Smooth muscle cell (in vitro differentiated cells): Measurements from ENCODE around the gene PFKFB4. TPM values are rescaled to one million over a fixed set of nuclear protein-coding genes. Genes with fewer than 3 reads are reported as not detected.

Source experiments
- DNase-seq: peaks from one replicate; lab custom pipeline; 2025; ENCODE audit not compliant: unreplicated experiment; lab: John Stamatoyannopoulos, UW
- H2AFZ ChIP-seq: fragments of 200-600 bp; sonication (generic); 2 replicates; pipeline ENCODE4 v1.6.0; 2016; ENCODE audit warnings: antibody characterized with exemption, low read depth, mild to moderate bottlenecking
- H3F3A ChIP-seq: fragments of 200-600 bp; sonication (generic); 2 replicates; pipeline ENCODE4 v1.6.0; 2017; ENCODE audit warnings: antibody characterized with exemption, low read depth
- H3K27ac ChIP-seq: fragments of 200-600 bp; sonication (generic); 2 replicates; pipeline ENCODE4 v1.5.1; 2016; ENCODE audit warnings: low read depth, mild to moderate bottlenecking
- H3K27me3 ChIP-seq: fragments of 200-600 bp; sonication (generic); 2 replicates; pipeline ENCODE4 v1.6.1; 2016; ENCODE audit warnings: low read depth, mild to moderate bottlenecking
- H3K36me3 ChIP-seq: fragments of 200-600 bp; sonication (generic); 2 replicates; pipeline ENCODE4 v1.5.1; 2016; ENCODE audit warnings: low read depth
- H3K4me1 ChIP-seq: fragments of 200-600 bp; sonication (generic); 2 replicates; pipeline ENCODE4 v1.5.1; 2016; ENCODE audit warnings: low read depth
- H3K4me2 ChIP-seq: fragments of 200-600 bp; sonication (generic); 2 replicates; pipeline ENCODE4 v1.6.0; 2016; ENCODE audit warnings: mild to moderate bottlenecking
- H3K4me3 ChIP-seq: fragments of 200-600 bp; sonication (generic); 2 replicates; pipeline ENCODE4 v1.5.1; 2016; ENCODE audit warnings: mild to moderate bottlenecking
- H3K79me2 ChIP-seq: fragments of 200-600 bp; sonication (generic); 2 replicates; pipeline ENCODE4 v1.6.0; 2016; ENCODE audit warnings: low read depth, mild to moderate bottlenecking
- H3K9ac ChIP-seq: fragments of 200-600 bp; sonication (generic); 2 replicates; pipeline ENCODE4 v1.6.0; 2016; ENCODE audit warnings: low read depth
- H3K9me3 ChIP-seq: fragments of 200-600 bp; sonication (generic); replicated peaks from 2 replicates; pipeline ENCODE4 v1.5.1; 2016; ENCODE audit warnings: low read depth
- H4K20me1 ChIP-seq: fragments of 200-600 bp; sonication (generic); 2 replicates; pipeline ENCODE4 v1.6.0; 2016; ENCODE audit warnings: low read depth
- CTCF ChIP-seq: fragments of 200-600 bp; sonication (generic); IDR thresholded peaks from 2 replicates; pipeline ENCODE4 v1.5.1; 2017; ENCODE audit warnings: borderline replicate concordance, mild to moderate bottlenecking, antibody characterized with exemption; ENCODE audit not compliant: insufficient read depth, poor library complexity, severe bottlenecking
- WGBS: methylation state at CpG from one replicate; pipeline ENCODE4 v1.1.7; 2016; ENCODE audit warnings: low lambda C conversion rate; 5-methylcytosine and 5-hydroxymethylcytosine counted together
- polyA plus RNA-seq: library from polyadenylated mRNA; unstranded; fragments of >200 nt; fragmentation: Nextera tagmentation; extraction: Ambion mirVana; gene quantifications from 2 replicates; pipeline ENCODE4 v1.2.1, GENCODE V29; 2016
- total RNA-seq: library from RNA; depleted of rRNA; stranded (reverse); fragments of >200 nt; gene quantifications from 2 replicates; pipeline ENCODE4 v1.2.3, GENCODE V29; 2014

PFKFB4 gene
- total and polyA plus RNA-seq, 2 experiments from 2014 or later: 37.4 to 48.8 TPM

GRCh38 chr3:48592519-48593087 lies 36.0 kb upstream of the PFKFB4 start:
- DNase-seq: no peak
- H3K4me3 ChIP-seq: no peak overlapping the region
- peaks cover 7% of the 10 kb centered on the region for H3K4me1 ChIP-seq
- peak overlapping the region; percentile 77 for H3K4me2 ChIP-seq
- H3K79me2 ChIP-seq: peaks cover 15% of the 10 kb centered on the region
- H3K9me3 ChIP-seq: no peaks in the 10 kb centered on the region
- no peak overlapping the region for H2AFZ ChIP-seq
- no peak for TF ChIP-seq CTCF
- peaks cover 16% of the 10 kb centered on the region for H3F3A ChIP-seq
- H4K20me1 ChIP-seq: peaks cover 48% of the 10 kb centered on the region
- no peaks in the 10 kb centered on the region for H3K27me3 ChIP-seq
- no peak overlapping the region for H3K9ac ChIP-seq
- H3K27ac ChIP-seq: no peak overlapping the region
- H3K36me3 ChIP-seq: no peaks in the 10 kb centered on the region
- WGBS: 91% methylated on average over 21 of the region's 21 CpGs

GRCh38 chr3:48591886-48592518 lies 35.4 kb upstream of the PFKFB4 start:
- H4K20me1 ChIP-seq: peaks cover 54% of the 10 kb centered on the region
- no peak overlapping the region for H3K4me3 ChIP-seq
- peaks cover 10% of the 10 kb centered on the region for H3F3A ChIP-seq
- no peaks in the 10 kb centered on the region for H3K36me3 ChIP-seq
- no peak overlapping the region for H3K9ac ChIP-seq
- H2AFZ ChIP-seq: no peak overlapping the region
- H3K9me3 ChIP-seq: no peaks in the 10 kb centered on the region
- H3K79me2 ChIP-seq: peaks cover 15% of the 10 kb centered on the region
- WGBS: 97% methylated on average over 21 of the region's 22 CpGs
- DNase-seq: no peak
- H3K4me2 ChIP-seq: no peak overlapping the region
- TF ChIP-seq CTCF: no peak
- no peaks in the 10 kb centered on the region for H3K27me3 ChIP-seq
- H3K4me1 ChIP-seq: peaks cover 7% of the 10 kb centered on the region
- no peak overlapping the region for H3K27ac ChIP-seq

GRCh38 chr3:48591436-48591835 lies 34.8 kb upstream of the PFKFB4 start:
- Histone ChIP-seq H3K4me3 (no peak overlapping the region), H3K9me3 (no peaks in the 10 kb centered on the region), H4K20me1 (peaks cover 59% of the 10 kb centered on the region), H3K36me3 (no peaks in the 10 kb centered on the region), H3K4me1 (peaks cover 7% of the 10 kb centered on the region), H3K4me2 (no peak overlapping the region), H3K9ac (no peak overlapping the region), H3K27ac (no peak overlapping the region), H2AFZ (no peak overlapping the region), H3K27me3 (no peaks in the 10 kb centered on the region), H3F3A (peaks cover 5% of the 10 kb centered on the region), H3K79me2 (peaks cover 15% of the 10 kb centered on the region)
- 95% methylated on average over 14 of the region's 14 CpGs for WGBS
- no peak for DNase-seq
- no peak for TF ChIP-seq CTCF

- TF ChIP-seq CTCF: no peak
- Histone ChIP-seq H2AFZ (no peak overlapping the region), H4K20me1 (peaks cover 67% of the 10 kb centered on the region), H3K27me3 (no peaks in the 10 kb centered on the region), H3K79me2 (peaks cover 1% of the 10 kb centered on the region), H3K36me3 (no peaks in the 10 kb centered on the region), H3K9me3 (no peaks in the 10 kb centered on the region), H3K4me3 (no peak overlapping the region), H3K9ac (no peak overlapping the region), H3F3A (no peaks in the 10 kb centered on the region), H3K4me1 (no peaks in the 10 kb centered on the region), H3K4me2 (no peak overlapping the region), H3K27ac (no peak overlapping the region)
- DNase-seq: no peak
- 95% methylated on average over 15 of the region's 15 CpGs for WGBS
These were observed 31.6 kb upstream of the PFKFB4 start for GRCh38 chr3:48588230-48588629.
